Vagina (tissue), 2 donors: Measurements from ENCODE around the gene JSRP1. TPM values are rescaled to one million over a fixed set of nuclear protein-coding genes. Genes with fewer than 3 reads are reported as not detected.

Experiments
- DNase-seq, 2 donors: peaks; one replicate each; pipeline ENCODE4 v3.0.0-alpha.2; 2017; ENCODE audit errors: extremely low spot score in 2 of 2
- H3K27ac ChIP-seq: fragments of 200-600 bp; sonication (generic); one replicate; pipeline ENCODE4 v1.5.1; 2019
- H3K27me3 ChIP-seq: fragments of 200-600 bp; sonication (generic); one replicate; pipeline ENCODE4 v1.5.1; 2019
- H3K36me3 ChIP-seq, 2 donors: fragments of 200-600 bp; sonication (generic); one replicate each; pipeline ENCODE4 v1.5.1; 2017 to 2019
- H3K4me1 ChIP-seq: fragments of 200-600 bp; sonication (generic); one replicate; pipeline ENCODE4 v1.5.1; 2019
- H3K4me3 ChIP-seq, 2 donors: fragments of 200-600 bp; sonication (generic); 1 replicate in 1 of 2; 2 replicates in 1 of 2; pipeline ENCODE4 v1.5.1; 2016 to 2019
- H3K9me3 ChIP-seq: fragments of 200-600 bp; sonication (generic); one replicate; pipeline ENCODE4 v1.5.1; 2019
- POLR2A ChIP-seq, 2 donors: fragments of 450-650 bp; IDR thresholded peaks; one replicate each; pipeline ENCODE4 v1.6.1; 2017; ENCODE audit warnings: antibody characterized with exemption in 2 of 2, mild to moderate bottlenecking in 2 of 2, moderate library complexity in 2 of 2
- POLR2AphosphoS5 ChIP-seq, 2 donors: sonication (generic); formaldehyde crosslinking; IDR thresholded peaks; one replicate each; pipeline ENCODE4 v1.9.0; 2017; ENCODE audit warnings: antibody characterized with exemption in 2 of 2, mild to moderate bottlenecking in 2 of 2, low read depth in 1 of 2; ENCODE audit not compliant: insufficient read depth in 1 of 2
- intact Hi-C: fragments of 100-400 bp; cut with DNase I; formaldehyde crosslinking; loops from one replicate; pipeline ENCODE4 v1.15.1; 2023
- total RNA-seq: library from RNA; depleted of rRNA; stranded (reverse); fragments of >200 nt; gene quantifications from one replicate; pipeline ENCODE4 v1.2.3, GENCODE V29; 2016
- TF ChIP-seq, protein P1 (sequence below), 3 experiments: fragments of 450-650 bp in 2 of 3; fragments of 200-600 bp in 1 of 3; sonication (generic) in 1 of 3; IDR thresholded peaks; one replicate each; pipeline ENCODE4 v1.5.1; 2017 to 2019; ENCODE audit warnings: antibody characterized with exemption in 3 of 3, mild to moderate bottlenecking in 2 of 3, moderate library complexity in 2 of 3

The JSRP1 gene
- total RNA-seq, 1 donor from 2014 or later, result not detected

DNA sequence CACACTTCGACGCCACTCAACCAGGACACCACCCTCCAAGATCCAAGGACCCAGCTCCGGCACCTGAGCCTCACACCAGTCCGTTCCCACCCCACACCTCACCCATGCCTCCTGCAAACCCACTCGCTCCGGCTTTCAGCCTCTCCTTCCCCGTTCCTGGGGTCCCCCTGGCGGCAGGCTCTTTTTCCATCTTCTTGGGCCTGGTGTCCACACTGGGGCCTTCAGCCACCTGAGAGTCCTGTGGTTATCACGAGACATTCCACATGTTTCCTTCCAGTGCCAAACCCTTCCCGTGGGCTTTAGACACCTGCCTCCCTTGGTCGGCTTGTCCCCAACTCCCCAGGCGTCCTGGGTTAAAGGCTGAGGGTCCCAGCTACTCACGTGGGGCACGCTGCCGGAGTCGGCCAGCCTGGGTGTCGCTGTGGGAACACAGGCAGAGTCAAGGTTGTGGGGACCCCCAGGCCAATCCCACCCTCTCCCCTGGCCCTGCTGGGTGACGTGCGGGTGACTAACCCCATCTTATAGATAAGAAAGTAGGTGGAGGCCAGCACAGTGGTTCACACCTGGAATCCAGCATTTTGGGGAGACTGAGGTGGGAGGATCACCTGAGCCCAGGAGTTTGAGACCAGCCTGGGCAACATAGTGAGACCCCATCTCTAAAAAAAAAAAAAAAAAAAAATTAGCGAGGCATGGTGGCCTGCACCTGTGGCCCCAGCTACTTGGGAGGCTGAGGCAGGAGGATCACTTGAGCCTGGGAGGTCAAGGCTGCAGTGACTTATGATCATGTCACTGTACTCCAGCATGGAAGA lies 1.9 kb downstream of the JSRP1 start:
- Histone ChIP-seq H3K36me3 (no peaks in the 10 kb centered on the region), H3K27me3 (peaks cover 8% of the 10 kb centered on the region), H3K4me1 (peaks cover 33% of the 10 kb centered on the region), H3K9me3 (no peaks in the 10 kb centered on the region), H3K27ac (no peak overlapping the region), H3K4me3 (no peak overlapping the region)
- DNase-seq, result no peak
- intact Hi-C loops, result no loop called here
- TF ChIP-seq, protein P1, sequence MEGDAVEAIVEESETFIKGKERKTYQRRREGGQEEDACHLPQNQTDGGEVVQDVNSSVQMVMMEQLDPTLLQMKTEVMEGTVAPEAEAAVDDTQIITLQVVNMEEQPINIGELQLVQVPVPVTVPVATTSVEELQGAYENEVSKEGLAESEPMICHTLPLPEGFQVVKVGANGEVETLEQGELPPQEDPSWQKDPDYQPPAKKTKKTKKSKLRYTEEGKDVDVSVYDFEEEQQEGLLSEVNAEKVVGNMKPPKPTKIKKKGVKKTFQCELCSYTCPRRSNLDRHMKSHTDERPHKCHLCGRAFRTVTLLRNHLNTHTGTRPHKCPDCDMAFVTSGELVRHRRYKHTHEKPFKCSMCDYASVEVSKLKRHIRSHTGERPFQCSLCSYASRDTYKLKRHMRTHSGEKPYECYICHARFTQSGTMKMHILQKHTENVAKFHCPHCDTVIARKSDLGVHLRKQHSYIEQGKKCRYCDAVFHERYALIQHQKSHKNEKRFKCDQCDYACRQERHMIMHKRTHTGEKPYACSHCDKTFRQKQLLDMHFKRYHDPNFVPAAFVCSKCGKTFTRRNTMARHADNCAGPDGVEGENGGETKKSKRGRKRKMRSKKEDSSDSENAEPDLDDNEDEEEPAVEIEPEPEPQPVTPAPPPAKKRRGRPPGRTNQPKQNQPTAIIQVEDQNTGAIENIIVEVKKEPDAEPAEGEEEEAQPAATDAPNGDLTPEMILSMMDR (IDR thresholded peaks at IDR 0.05), result no peak
- TF ChIP-seq POLR2A (IDR thresholded peaks at IDR 0.05), result no peak

DNA sequence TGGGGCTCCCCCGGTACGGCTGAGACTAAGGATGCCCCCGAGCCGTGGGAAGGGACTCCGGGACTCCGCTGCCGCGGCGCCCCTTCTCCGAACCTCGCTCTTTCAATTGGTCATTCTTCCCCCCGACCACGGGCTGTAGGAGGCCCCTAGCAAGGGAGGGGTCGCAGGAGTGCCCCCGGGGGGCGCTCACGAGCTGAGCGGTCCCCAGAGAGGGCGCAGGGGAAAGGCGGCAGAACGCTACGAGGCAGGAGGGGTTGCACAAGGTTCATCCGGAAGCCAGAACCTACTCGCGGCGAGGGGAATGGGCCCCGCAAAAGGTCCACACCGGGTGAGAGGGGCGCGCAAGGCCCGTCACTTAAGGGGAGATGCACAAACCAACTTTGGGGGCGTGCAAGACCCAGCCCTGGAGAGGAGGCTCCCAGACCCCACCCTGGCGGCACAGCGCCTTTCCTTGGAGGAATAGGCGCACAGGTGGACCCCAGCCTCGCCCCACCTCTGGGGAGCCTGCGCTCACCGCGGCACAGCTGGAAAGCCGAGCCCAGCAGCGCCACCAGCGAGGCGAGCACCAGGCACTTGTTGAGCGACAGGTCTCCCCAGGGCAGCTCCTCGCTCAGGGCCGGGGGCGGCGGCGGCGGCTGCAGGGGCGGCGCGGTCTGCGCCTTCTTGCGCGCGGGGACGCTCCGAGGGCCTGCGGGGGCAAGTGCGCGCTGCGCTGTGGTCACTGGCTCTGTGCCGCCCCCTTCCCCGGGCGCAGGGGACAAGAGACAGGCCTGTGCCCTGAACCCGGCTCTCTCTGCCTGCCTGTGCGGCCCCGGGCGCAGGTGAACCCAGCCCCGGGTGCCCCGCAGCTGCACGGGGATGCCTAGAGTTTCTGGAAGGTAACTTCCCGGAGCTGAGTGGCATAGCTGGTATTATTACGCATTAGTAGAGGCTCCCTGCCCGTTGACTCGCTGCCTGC lies 2.8 kb downstream of the JSRP1 start:
- no peak for DNase-seq

DNA sequence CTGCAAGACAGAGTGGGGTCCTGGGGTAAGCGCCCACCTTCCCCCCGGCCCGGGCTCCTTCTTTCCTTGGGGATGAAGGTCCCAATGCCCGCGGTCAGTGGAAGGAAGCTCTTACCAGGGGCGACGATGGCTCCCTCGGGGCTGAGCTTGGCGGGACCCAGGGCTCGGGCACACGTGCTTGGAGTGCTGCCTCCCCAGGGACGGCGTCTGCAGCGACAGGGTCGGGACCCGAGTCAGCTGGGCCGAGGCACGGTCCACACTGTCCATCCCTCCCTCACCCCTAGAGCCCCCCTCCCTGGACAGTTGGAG lies 3.5 kb downstream of the JSRP1 start:
- peak overlapping the region in 1 of 2 donors; percentile 31 for H3K4me3 ChIP-seq
- TF ChIP-seq, protein P1 (IDR thresholded peaks at IDR 0.05), result no peak
- TF ChIP-seq POLR2A (IDR thresholded peaks at IDR 0.05), result no peak
- no peak for TF ChIP-seq POLR2AphosphoS5 (IDR thresholded peaks at IDR 0.05; ENCODE audit: insufficient read depth in 1 of 2, low read depth in 1 of 2)
- peaks cover 8% of the 10 kb centered on the region for H3K27me3 ChIP-seq
- no peak for DNase-seq
- no peak overlapping the region for H3K27ac ChIP-seq
- intact Hi-C loops, result no loop called here
- H3K4me1 ChIP-seq, result peaks cover 33% of the 10 kb centered on the region
- H3K9me3 ChIP-seq, result no peaks in the 10 kb centered on the region
- H3K36me3 ChIP-seq, result peaks cover 0 to 8% of the 10 kb centered on the region in 2 donors

More for the DNA sequence above, 2.8 kb downstream of the JSRP1 start:
- Histone ChIP-seq H3K36me3 (peaks cover 0 to 1% of the 10 kb centered on the region in 2 donors), H3K27me3 (peaks cover 8% of the 10 kb centered on the region), H3K4me1 (peaks cover 33% of the 10 kb centered on the region), H3K27ac (no peak overlapping the region), H3K9me3 (no peaks in the 10 kb centered on the region), H3K4me3 (peak overlapping the region in 1 of 2 donors; percentile 31)
- no peak for TF ChIP-seq POLR2AphosphoS5 (IDR thresholded peaks at IDR 0.05; ENCODE audit: insufficient read depth in 1 of 2, low read depth in 1 of 2)
- no peak for TF ChIP-seq POLR2A (IDR thresholded peaks at IDR 0.05)
- intact Hi-C loops, result no loop called here

DNA sequence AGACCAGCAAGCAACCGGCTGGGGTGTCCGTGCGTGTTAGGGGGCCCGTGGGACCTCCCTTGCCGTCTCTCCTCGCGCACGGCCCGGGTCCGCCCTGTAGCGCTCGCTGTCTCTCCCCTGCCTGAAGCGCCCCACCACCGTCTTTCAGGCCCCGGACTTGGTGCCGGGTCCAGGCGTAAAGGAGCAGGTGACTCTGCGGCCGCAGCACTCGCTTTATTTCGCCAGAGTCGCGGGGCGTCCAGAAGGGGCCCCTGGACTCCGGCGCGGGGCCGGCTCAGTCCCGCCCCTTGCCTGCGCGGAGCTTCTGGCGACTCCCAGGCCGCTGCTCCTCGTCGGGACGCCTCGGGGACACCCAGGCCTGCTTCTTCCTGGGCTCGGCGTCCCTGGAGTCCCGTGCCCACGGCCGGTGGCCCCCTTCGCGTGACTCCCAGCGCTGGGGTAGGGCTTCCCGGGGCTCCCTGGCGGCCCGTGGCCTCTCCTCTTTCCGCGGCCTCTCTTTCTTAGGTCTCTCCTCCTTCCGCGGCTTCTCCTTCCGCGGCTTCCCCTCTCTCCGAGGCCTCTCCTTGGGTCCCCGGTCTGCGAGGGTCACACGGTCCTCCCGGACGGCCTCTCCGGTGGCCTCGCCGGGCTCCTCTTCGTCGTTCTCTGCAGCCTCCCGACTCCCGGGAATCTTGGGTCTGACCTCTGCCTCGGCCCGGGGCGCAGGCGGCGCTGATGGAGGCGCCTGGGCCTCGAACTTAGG lies 4.0 kb downstream of the JSRP1 start:
- peak overlapping the region in 1 of 2 donors; percentile 31 for H3K4me3 ChIP-seq
- H3K27me3 ChIP-seq, result peaks cover 8% of the 10 kb centered on the region
- intact Hi-C loops, result no loop called here
- no peaks in the 10 kb centered on the region for H3K9me3 ChIP-seq
- no peak overlapping the region for H3K27ac ChIP-seq
- H3K4me1 ChIP-seq, result peaks cover 35% of the 10 kb centered on the region
- H3K36me3 ChIP-seq, result peaks cover 0 to 13% of the 10 kb centered on the region in 2 donors
- TF ChIP-seq, protein P1 (IDR thresholded peaks at IDR 0.05), result no peak
- no peak for TF ChIP-seq POLR2AphosphoS5 (IDR thresholded peaks at IDR 0.05; ENCODE audit: insufficient read depth in 1 of 2, low read depth in 1 of 2)
- TF ChIP-seq POLR2A (IDR thresholded peaks at IDR 0.05), result no peak
- no peak for DNase-seq
